KMS-11 (cell line): ENCODE measurements around the gene NBR1.

Experiments
- H2AFZ ChIP-seq: fragments of 200-600 bp; sonication (generic); 2 replicates; pipeline ENCODE4 v1.6.1; 2016; ENCODE audit warnings: antibody characterized with exemption, mixed run types, low read depth
- H3K27ac ChIP-seq: fragments of 200-600 bp; sonication (generic); 2 replicates; pipeline ENCODE4 v1.6.1; 2016; ENCODE audit warnings: mild to moderate bottlenecking, mixed run types
- H3K27me3 ChIP-seq: fragments of 200-600 bp; sonication (generic); 2 replicates; pipeline ENCODE4 v1.6.1; 2017; ENCODE audit warnings: mild to moderate bottlenecking, low read depth, mixed run types, moderate library complexity; ENCODE audit not compliant: insufficient read depth
- H3K36me3 ChIP-seq: fragments of 200-600 bp; sonication (generic); 2 replicates; pipeline ENCODE4 v1.6.1; 2017; ENCODE audit warnings: mild to moderate bottlenecking, mixed run types; ENCODE audit not compliant: insufficient read depth
- H3K4me1 ChIP-seq: fragments of 200-600 bp; sonication (generic); 2 replicates; pipeline ENCODE4 v1.6.1; 2016; ENCODE audit warnings: mild to moderate bottlenecking, low read depth, mixed run types; ENCODE audit not compliant: poor library complexity, severe bottlenecking
- H3K4me2 ChIP-seq: fragments of 200-600 bp; sonication (generic); 2 replicates; pipeline ENCODE4 v1.7.0; 2016; ENCODE audit warnings: mild to moderate bottlenecking, mixed run types
- H3K4me3 ChIP-seq: fragments of 200-600 bp; sonication (generic); IDR thresholded peaks from 2 replicates; pipeline ENCODE4 v1.6.1; 2017; ENCODE audit warnings: low read depth, low read length, mixed read lengths; ENCODE audit not compliant: insufficient read depth
- H3K79me2 ChIP-seq: fragments of 200-600 bp; sonication (generic); 2 replicates; pipeline ENCODE4 v1.6.1; 2016; ENCODE audit warnings: low read depth, mixed run types; ENCODE audit not compliant: insufficient read depth
- H3K9ac ChIP-seq: fragments of 200-600 bp; sonication (generic); 2 replicates; pipeline ENCODE4 v1.6.1; 2016; ENCODE audit warnings: mild to moderate bottlenecking, mixed run types
- H4K20me1 ChIP-seq: fragments of 200-600 bp; sonication (generic); 2 replicates; pipeline ENCODE4 v1.6.1; 2016; ENCODE audit warnings: mild to moderate bottlenecking, mixed run types; ENCODE audit not compliant: insufficient read depth
- CTCF ChIP-seq: fragments of 200-600 bp; sonication (generic); conservative IDR thresholded peaks from 2 replicates; pipeline ENCODE4 v1.6.1; 2017; ENCODE audit warnings: low read depth, mild to moderate bottlenecking, antibody characterized with exemption, low read length, moderate library complexity, mixed read lengths

The NBR1 gene

GRCh38 chr17:43212641-43213490, 41.9 kb downstream of the NBR1 start:
- H3K4me3 ChIP-seq, result no peak overlapping the region
- H3K9ac ChIP-seq, result peak overlapping the region; percentile 38; the same call in 1 of the 2 replicates
- no peak for TF ChIP-seq CTCF
- peak overlapping the region; percentile 82; the same call in 1 of the 2 replicates for H2AFZ ChIP-seq
- no peaks in the 10 kb centered on the region for H3K36me3 ChIP-seq
- peak overlapping the region; percentile 28; the same call in 1 of the 2 replicates for H3K27ac ChIP-seq
- peak overlapping the region; percentile 70 for H3K4me2 ChIP-seq
- H3K27me3 ChIP-seq, result no peaks in the 10 kb centered on the region
- H4K20me1 ChIP-seq, result no peaks in the 10 kb centered on the region
- no peaks in the 10 kb centered on the region for H3K79me2 ChIP-seq
- peaks cover 26% of the 10 kb centered on the region for H3K4me1 ChIP-seq

- Histone ChIP-seq H3K79me2 (no peaks in the 10 kb centered on the region), H3K4me1 (peaks cover 26% of the 10 kb centered on the region), H2AFZ (no peak overlapping the region), H3K27me3 (no peaks in the 10 kb centered on the region), H3K36me3 (no peaks in the 10 kb centered on the region), H3K27ac (no peak overlapping the region), H3K9ac (no peak overlapping the region), H3K4me2 (peak overlapping the region; percentile 70; the same call in 1 of the 2 replicates), H4K20me1 (no peaks in the 10 kb centered on the region), H3K4me3 (no peak overlapping the region)
- TF ChIP-seq CTCF, result no peak
These were observed 42.5 kb downstream of the NBR1 start for GRCh38 chr17:43213545-43213944.

GRCh38 chr17:43215341-43215740, 44.3 kb downstream of the NBR1 start:
- no peak for TF ChIP-seq CTCF
- H3K4me1 ChIP-seq, result peaks cover 24% of the 10 kb centered on the region

GRCh38 chr17:43216369-43216761, 45.4 kb downstream of the NBR1 start:
- TF ChIP-seq CTCF, result no peak
- H3K36me3 ChIP-seq, result no peaks in the 10 kb centered on the region
- H3K9ac ChIP-seq, result no peak overlapping the region
- H3K79me2 ChIP-seq, result no peaks in the 10 kb centered on the region
- H3K4me2 ChIP-seq, result no peak overlapping the region
- no peak overlapping the region for H2AFZ ChIP-seq
- peaks cover 18% of the 10 kb centered on the region for H3K4me1 ChIP-seq
- H3K27me3 ChIP-seq, result no peaks in the 10 kb centered on the region
- H3K4me3 ChIP-seq, result no peak overlapping the region
- no peak overlapping the region for H3K27ac ChIP-seq
- no peaks in the 10 kb centered on the region for H4K20me1 ChIP-seq

More at GRCh38 chr17:43215341-43215740, 44.3 kb downstream of the NBR1 start:
- Histone ChIP-seq H3K4me3 (no peak overlapping the region), H3K79me2 (no peaks in the 10 kb centered on the region), H3K27ac (no peak overlapping the region), H2AFZ (no peak overlapping the region), H3K9ac (no peak overlapping the region), H3K36me3 (no peaks in the 10 kb centered on the region), H3K4me2 (no peak overlapping the region), H3K27me3 (no peaks in the 10 kb centered on the region), H4K20me1 (no peaks in the 10 kb centered on the region)
